Femur (tissue), 1 donor: Measurements from ENCODE around the gene OLIG1.

ENCODE experiments used
- DNase-seq: peaks from one replicate; pipeline ENCODE4 v3.0.0-alpha.2; 2017

OLIG1 gene, protein sequence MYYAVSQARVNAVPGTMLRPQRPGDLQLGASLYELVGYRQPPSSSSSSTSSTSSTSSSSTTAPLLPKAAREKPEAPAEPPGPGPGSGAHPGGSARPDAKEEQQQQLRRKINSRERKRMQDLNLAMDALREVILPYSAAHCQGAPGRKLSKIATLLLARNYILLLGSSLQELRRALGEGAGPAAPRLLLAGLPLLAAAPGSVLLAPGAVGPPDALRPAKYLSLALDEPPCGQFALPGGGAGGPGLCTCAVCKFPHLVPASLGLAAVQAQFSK

DNA sequence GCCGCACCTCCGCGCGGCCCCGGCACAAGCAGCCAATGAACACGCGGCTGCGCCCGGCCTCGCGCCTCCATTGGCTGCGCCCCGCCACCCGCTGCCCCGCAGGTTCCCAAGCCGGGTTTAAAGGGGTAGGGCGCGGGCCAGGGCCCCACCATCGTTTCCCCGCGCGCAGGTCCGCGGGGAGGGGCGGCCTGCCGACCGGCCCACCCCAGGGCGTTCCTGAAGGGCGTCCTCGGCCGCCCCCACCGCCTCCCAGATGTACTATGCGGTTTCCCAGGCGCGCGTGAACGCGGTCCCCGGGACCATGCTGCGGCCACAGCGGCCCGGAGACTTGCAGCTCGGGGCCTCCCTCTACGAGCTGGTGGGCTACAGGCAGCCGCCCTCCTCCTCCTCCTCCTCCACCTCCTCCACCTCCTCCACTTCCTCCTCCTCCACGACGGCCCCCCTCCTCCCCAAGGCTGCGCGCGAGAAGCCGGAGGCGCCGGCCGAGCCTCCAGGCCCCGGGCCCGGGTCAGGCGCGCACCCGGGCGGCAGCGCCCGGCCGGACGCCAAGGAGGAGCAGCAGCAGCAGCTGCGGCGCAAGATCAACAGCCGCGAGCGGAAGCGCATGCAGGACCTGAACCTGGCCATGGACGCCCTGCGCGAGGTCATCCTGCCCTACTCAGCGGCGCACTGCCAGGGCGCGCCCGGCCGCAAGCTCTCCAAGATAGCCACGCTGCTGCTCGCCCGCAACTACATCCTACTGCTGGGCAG is at the start of gene OLIG1:
OLIG1 (plus strand) TSS at position 148 of the 750 bp plus-strand sequence; CDS start at position 254, 106 bp downstream.
- DNase-seq = peak; percentile 50

DNA sequence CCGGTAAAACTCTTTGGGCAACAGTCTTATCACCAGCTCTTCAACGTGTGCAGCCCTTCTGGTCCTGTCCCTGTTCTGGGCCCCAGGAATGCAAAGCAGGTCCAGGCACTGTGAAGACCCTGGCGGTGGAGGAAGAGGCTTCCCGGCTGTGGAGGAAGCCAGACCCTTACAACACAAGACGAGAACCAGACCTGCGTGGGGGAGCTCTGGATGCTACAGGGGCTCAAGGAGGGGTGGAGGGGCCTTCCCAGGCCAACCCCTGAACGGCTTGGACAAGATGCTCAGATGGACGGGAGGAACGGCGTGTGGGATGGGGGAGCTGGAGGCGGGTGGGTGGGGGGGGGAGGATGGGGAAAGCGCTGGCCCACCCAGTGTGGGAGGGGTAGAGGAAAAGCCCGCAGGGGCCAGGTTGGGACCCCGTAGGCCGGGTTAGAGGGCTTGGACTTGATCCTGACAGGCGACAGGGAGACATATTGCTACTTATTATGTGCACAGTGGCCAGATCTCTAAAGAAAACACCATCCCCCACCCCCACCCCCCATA is 49.3 kb upstream of the OLIG1 start:
- DNase-seq = no peak

DNA sequence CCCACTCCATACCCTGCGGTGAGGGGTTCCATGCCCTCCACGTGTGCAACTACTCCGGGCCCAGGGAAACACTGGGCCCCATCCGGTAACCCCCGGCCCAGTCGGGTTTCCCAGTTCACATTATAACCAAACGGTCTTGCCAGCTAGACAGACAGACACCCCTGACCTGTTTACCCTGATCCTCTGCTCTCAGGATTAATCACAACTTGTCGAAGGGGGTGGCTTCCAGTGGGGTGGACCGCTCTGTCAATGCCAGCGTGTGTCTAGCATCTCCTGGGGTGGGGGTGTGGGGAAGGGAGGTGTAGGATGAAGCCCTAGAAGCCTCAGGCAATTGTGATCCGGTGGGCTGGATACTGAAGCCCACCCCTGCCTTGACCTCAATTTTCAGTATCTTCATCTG is 48.8 kb upstream of the OLIG1 start:
- DNase-seq = no peak

DNA sequence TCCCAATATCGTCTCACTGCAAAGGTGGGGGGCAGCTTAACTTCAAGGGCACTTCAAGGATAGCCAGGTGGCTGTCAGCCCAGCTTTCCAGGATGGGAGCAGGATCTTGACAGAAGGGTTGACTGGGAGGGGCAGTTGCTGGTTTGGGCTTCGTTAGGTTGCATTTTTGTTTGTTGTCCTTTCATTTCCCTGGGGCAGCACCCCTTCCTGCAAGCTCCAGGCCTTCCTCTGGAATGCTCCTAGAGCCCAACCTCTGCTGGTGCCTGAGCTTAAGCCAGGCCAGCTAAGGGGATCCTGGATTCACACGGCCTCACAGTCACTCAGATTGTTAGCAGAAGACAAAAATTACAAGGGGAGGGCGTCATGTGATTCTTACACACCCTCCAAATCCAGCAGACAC is 48.3 kb upstream of the OLIG1 start:
- no peak for DNase-seq

DNA sequence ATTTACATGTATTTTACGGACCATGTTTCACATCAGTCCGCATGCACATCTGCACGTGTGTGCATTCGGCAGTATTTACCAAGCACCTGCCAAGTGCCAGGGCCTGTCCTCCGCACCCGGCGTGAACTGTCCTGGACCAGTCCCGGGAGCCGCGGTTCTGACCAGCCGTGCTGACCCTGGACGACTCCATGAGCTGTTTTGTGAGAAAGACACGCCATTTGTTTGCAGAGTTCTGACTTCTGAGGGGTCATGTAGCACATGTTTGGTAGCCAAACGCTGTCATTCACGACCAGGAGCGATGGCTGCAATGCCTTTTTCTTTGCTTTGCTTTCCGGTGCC is 47.5 kb upstream of the OLIG1 start:
- DNase-seq = no peak

DNA sequence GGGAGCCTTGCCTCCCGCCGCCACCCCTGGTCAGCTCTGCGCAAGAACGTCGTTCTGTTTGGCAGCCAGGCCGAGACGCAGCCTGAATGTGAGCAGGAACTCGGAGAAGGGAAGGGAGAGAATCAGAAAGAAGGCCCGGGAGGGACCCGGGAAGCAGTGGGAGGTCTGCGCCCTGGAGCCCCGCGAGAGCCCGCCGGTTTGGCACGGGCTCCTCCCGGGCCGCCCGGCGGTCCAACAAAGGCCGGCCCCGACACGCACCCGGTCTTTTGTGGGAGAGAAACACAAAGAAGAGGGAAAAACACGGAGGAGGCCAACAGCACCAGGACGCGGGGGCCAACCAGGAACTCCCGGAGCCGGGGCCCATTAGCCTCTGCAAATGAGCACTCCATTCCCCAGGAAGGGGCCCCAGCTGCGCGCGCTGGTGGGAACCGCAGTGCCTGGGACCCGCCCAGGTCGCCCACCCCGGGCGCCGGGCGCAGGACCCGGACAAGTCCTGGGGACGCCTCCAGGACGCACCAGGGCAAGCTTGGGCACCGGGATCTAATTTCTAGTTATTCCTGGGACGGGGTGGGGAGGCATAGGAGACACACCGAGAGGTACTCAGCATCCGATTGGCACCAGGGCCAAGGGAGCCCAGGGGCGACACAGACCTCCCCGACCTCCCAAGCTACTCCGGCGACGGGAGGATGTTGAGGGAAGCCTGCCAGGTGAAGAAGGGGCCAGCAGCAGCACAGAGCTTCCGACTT is 46.9 kb upstream of the OLIG1 start:
- no peak for DNase-seq

DNA sequence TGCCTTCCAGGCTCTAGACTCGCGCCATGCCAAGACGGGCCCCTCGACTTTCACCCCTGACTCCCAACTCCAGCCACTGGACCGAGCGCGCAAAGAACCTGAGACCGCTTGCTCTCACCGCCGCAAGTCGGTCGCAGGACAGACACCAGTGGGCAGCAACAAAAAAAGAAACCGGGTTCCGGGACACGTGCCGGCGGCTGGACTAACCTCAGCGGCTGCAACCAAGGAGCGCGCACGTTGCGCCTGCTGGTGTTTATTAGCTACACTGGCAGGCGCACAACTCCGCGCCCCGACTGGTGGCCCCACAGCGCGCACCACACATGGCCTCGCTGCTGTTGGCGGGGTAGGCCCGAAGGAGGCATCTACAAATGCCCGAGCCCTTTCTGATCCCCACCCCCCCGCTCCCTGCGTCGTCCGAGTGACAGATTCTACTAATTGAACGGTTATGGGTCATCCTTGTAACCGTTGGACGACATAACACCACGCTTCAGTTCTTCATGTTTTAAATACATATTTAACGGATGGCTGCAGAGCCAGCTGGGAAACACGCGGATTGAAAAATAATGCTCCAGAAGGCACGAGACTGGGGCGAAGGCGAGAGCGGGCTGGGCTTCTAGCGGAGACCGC is 46.3 kb upstream of the OLIG1 start:
- DNase-seq = no peak

DNA sequence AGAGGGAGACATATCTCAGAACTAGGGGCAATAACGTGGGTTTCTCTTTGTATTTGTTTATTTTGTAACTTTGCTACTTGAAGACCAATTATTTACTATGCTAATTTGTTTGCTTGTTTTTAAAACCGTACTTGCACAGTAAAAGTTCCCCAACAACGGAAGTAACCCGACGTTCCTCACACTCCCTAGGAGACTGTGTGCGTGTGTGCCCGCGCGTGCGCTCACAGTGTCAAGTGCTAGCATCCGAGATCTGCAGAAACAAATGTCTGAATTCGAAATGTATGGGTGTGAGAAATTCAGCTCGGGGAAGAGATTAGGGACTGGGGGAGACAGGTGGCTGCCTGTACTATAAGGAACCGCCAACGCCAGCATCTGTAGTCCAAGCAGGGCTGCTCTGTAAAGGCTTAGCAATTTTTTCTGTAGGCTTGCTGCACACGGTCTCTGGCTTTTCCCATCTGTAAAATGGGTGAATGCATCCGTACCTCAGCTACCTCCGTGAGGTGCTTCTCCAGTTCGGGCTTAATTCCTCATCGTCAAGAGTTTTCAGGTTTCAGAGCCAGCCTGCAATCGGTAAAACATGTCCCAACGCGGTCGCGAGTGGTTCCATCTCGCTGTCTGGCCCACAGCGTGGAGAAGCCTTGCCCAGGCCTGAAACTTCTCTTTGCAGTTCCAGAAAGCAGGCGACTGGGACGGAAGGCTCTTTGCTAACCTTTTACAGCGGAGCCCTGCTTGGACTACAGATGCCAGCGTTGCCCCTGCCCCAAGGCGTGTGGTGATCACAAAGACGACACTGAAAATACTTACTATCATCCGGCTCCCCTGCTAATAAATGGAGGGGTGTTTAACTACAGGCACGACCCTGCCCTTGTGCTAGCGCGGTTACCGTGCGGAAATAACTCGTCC is 45.5 kb upstream of the OLIG1 start:
- DNase-seq = no peak

DNA sequence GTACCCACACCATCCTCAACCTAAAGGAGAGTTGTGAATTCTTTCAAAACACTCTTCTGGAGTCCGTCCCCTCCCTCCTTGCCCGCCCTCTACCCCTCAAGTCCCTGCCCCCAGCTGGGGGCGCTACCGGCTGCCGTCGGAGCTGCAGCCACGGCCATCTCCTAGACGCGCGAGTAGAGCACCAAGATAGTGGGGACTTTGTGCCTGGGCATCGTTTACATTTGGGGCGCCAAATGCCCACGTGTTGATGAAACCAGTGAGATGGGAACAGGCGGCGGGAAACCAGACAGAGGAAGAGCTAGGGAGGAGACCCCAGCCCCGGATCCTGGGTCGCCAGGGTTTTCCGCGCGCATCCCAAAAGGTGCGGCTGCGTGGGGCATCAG is 44.8 kb upstream of the OLIG1 start:
- no peak for DNase-seq

DNA sequence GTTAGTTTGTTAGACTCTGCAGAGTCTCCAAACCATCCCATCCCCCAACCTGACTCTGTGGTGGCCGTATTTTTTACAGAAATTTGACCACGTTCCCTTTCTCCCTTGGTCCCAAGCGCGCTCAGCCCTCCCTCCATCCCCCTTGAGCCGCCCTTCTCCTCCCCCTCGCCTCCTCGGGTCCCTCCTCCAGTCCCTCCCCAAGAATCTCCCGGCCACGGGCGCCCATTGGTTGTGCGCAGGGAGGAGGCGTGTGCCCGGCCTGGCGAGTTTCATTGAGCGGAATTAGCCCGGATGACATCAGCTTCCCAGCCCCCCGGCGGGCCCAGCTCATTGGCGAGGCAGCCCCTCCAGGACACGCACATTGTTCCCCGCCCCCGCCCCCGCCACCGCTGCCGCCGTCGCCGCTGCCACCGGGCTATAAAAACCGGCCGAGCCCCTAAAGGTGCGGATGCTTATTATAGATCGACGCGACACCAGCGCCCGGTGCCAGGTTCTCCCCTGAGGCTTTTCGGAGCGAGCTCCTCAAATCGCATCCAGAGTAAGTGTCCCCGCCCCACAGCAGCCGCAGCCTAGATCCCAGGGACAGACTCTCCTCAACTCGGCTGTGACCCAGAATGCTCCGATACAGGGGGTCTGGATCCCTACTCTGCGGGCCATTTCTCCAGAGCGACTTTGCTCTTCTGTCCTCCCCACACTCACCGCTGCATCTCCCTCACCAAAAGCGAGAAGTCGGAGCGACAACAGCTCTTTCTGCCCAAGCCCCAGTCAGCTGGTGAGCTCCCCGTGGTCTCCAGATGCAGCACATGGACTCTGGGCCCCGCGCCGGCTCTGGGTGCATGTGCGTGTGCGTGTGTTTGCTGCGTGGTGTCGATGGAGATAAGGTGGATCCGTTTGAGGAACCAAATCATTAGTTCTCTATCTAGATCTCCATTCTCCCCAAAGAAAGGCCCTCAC is 44.2 kb upstream of the OLIG1 start, which contains the start of gene OLIG2:
OLIG2 (plus strand) TSS at position 447 of the 954 bp plus-strand sequence. CDS start 928 bp downstream, outside the sequence.
- no peak for DNase-seq

DNA sequence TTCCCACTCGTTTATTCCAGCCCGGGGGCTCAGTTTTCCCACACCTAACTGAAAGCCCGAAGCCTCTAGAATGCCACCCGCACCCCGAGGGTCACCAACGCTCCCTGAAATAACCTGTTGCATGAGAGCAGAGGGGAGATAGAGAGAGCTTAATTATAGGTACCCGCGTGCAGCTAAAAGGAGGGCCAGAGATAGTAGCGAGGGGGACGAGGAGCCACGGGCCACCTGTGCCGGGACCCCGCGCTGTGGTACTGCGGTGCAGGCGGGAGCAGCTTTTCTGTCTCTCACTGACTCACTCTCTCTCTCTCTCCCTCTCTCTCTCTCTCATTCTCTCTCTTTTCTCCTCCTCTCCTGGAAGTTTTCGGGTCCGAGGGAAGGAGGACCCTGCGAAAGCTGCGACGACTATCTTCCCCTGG is 43.5 kb upstream of the OLIG1 start:
- DNase-seq = no peak

DNA sequence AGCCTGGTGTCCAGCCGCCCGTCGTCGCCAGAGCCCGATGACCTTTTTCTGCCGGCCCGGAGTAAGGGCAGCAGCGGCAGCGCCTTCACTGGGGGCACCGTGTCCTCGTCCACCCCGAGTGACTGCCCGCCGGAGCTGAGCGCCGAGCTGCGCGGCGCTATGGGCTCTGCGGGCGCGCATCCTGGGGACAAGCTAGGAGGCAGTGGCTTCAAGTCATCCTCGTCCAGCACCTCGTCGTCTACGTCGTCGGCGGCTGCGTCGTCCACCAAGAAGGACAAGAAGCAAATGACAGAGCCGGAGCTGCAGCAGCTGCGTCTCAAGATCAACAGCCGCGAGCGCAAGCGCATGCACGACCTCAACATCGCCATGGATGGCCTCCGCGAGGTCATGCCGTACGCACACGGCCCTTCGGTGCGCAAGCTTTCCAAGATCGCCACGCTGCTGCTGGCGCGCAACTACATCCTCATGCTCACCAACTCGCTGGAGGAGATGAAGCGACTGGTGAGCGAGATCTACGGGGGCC is 43.0 kb upstream of the OLIG1 start:
- no peak for DNase-seq

DNA sequence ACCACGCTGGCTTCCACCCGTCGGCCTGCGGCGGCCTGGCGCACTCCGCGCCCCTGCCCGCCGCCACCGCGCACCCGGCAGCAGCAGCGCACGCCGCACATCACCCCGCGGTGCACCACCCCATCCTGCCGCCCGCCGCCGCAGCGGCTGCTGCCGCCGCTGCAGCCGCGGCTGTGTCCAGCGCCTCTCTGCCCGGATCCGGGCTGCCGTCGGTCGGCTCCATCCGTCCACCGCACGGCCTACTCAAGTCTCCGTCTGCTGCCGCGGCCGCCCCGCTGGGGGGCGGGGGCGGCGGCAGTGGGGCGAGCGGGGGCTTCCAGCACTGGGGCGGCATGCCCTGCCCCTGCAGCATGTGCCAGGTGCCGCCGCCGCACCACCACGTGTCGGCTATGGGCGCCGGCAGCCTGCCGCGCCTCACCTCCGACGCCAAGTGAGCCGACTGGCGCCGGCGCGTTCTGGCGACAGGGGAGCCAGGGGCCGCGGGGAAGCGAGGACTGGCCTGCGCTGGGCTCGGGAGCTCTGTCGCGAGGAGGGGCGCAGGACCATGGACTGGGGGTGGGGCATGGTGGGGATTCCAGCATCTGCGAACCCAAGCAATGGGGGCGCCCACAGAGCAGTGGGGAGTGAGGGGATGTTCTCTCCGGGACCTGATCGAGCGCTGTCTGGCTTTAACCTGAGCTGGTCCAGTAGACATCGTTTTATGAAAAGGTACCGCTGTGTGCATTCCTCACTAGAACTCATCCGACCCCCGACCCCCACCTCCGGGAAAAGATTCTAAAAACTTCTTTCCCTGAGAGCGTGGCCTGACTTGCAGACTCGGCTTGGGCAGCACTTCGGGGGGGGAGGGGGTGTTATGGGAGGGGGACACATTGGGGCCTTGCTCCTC is 42.3 kb upstream of the OLIG1 start:
- DNase-seq = no peak

DNA sequence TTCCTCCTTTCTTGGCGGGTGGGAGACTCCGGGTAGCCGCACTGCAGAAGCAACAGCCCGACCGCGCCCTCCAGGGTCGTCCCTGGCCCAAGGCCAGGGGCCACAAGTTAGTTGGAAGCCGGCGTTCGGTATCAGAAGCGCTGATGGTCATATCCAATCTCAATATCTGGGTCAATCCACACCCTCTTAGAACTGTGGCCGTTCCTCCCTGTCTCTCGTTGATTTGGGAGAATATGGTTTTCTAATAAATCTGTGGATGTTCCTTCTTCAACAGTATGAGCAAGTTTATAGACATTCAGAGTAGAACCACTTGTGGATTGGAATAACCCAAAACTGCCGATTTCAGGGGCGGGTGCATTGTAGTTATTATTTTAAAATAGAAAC is 41.7 kb upstream of the OLIG1 start:
- no peak for DNase-seq

DNA sequence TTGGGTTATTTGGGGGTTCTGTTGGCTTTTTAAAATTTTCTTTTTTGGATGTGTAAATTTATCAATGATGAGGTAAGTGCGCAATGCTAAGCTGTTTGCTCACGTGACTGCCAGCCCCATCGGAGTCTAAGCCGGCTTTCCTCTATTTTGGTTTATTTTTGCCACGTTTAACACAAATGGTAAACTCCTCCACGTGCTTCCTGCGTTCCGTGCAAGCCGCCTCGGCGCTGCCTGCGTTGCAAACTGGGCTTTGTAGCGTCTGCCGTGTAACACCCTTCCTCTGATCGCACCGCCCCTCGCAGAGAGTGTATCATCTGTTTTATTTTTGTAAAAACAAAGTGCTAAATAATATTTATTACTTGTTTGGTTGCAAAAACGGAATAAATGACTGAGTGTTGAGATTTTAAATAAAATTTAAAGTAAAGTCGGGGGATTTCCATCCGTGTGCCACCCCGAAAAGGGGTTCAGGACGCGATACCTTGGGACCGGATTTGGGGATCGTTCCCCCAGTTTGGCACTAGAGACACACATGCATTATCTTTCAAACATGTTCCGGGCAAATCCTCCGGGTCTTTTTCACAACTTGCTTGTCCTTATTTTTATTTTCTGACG is 41.1 kb upstream of the OLIG1 start:
- no peak for DNase-seq

DNA sequence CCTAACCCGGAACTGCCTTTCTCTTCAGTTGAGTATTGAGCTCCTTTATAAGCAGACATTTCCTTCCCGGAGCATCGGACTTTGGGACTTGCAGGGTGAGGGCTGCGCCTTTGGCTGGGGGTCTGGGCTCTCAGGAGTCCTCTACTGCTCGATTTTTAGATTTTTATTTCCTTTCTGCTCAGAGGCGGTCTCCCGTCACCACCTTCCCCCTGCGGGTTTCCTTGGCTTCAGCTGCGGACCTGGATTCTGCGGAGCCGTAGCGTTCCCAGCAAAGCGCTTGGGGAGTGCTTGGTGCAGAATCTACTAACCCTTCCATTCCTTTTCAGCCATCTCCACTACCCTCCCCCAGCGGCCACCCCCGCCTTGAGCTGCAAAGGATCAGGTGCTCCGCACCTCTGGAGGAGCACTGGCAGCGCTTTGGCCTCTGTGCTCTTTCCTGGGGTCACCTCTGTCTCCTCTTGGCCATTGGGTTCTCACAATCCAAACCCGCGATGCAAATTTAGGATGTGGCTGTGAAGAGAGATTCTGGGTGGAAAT is 40.5 kb upstream of the OLIG1 start:
- no peak for DNase-seq

DNA sequence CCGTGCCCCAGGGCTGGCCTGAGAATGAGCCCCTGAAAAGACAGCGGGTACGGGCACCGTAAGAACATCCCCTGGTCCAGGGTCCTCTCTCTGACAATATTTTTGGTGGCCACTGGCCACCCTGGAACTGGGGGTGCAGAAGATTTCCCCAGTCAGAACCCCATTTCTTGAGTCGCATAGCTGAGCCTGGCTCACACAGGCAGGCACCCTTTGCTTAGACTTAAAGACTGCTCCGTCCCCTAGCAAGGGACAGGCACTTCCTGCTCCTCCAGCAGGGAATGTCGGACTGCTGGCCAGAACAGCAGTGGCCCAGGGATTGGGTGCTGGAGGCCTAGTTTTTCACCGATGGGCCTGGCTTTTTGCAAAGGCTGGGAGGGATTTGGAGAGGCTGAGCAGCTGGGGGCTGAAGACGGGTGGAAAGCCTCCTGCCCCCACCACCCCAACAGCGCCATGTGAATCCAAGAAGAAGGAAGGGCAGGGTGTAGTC is 39.9 kb upstream of the OLIG1 start:
- no peak for DNase-seq

DNA sequence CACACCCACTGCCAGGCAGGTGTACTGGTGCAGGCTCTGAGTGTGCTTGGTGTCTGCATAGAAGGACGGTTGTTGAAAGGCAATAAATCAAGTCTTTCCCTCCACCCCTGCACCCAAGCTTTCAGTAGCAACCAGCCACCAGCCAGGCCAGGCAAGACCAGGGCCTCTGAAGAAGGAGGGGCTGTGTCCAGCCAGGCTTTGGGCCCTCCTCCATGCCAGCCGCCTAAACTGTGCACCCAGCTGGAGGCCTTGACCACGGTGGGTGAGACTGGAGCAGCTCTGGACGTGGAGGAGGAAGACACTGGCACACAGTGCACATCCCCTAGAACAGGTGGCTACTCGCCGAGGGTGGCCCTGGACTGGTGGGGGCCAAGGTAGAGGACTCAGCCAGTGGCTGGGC is 39.3 kb upstream of the OLIG1 start:
- DNase-seq = no peak
